ENCODE measurements around the gene ATG2B.

DNA sequence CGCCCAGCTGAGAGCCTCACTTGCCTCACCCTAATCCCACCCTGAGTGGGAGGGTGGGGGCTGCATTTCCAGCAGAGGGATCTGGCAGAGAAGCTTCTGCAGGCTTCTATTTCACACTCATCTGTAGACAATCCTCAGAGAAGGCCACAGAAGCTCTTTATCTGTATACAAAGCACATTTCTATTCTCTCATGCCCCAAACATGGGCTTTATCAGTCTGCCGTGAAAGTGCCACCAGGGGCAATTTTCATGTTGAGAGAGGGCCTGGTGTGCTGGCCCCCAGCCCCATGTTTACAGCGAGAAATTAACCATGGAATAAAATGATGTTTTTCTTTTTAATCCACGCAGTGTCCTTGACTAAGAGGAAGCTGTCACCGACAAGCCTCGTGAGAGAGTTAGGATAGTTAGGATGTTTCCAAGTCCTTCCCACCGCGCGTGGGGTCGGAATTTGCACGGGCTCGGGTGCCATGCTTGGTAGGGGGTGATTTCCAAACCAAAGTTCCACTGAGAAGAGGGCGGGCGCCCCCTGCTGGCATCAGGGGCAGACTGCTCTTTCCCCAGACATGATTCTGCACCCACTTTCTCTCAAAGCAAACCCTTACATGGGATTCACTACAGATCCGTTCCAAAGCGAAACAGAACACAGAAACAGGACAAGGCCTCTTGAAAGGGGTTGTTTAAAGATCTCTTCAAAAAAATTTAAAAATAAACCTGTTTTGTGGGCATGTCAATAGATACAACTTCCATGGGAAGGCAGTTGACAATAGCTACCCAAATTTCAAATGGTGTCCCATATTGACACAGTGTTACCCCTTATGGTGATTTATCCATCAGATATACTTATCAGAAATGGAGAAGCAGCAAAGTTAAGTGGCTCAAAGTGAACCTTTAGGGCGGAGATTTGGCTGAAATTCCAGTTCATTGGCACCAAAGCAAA is 87.7 kb downstream of the ATG2B start:
- TF ChIP-seq, protein P1, sequence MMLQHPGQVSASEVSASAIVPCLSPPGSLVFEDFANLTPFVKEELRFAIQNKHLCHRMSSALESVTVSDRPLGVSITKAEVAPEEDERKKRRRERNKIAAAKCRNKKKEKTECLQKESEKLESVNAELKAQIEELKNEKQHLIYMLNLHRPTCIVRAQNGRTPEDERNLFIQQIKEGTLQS (IDR thresholded peaks at IDR 0.05) = no peak
- TF ChIP-seq, protein P1 (CRISPR knock-in tag; conservative IDR thresholded peaks at IDR 0.05) = no peak
- TF ChIP-seq SAP30 (IDR thresholded peaks at IDR 0.05; ENCODE audit: borderline replicate concordance, insufficient read depth, low read depth, low read length, poor library complexity, severe bottlenecking) = no peak
- TF ChIP-seq, protein P2, sequence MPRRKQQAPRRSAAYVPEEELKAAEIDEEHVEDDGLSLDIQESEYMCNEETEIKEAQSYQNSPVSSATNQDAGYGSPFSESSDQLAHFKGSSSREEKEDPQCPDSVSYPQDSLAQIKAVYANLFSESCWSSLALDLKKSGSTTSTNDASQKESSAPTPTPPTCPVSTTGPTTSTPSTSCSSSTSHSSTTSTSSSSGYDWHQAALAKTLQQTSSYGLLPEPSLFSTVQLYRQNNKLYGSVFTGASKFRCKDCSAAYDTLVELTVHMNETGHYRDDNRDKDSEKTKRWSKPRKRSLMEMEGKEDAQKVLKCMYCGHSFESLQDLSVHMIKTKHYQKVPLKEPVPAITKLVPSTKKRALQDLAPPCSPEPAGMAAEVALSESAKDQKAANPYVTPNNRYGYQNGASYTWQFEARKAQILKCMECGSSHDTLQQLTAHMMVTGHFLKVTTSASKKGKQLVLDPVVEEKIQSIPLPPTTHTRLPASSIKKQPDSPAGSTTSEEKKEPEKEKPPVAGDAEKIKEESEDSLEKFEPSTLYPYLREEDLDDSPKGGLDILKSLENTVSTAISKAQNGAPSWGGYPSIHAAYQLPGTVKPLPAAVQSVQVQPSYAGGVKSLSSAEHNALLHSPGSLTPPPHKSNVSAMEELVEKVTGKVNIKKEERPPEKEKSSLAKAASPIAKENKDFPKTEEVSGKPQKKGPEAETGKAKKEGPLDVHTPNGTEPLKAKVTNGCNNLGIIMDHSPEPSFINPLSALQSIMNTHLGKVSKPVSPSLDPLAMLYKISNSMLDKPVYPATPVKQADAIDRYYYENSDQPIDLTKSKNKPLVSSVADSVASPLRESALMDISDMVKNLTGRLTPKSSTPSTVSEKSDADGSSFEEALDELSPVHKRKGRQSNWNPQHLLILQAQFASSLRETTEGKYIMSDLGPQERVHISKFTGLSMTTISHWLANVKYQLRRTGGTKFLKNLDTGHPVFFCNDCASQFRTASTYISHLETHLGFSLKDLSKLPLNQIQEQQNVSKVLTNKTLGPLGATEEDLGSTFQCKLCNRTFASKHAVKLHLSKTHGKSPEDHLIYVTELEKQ (CRISPR knock-in tag; IDR thresholded peaks at IDR 0.05) = no peak
- TF ChIP-seq JUNB (CRISPR knock-in tag; conservative IDR thresholded peaks at IDR 0.05) = no peak
- no peak for TF ChIP-seq HMBOX1 (IDR thresholded peaks at IDR 0.05)
- TF ChIP-seq ZNF274 (IDR thresholded peaks at IDR 0.05; ENCODE audit: borderline replicate concordance, low read depth, low read length) = no peak
